ENCODE data around the gene MYOM3.

Gene MYOM3

GRCh38 chr1:24138476-24139221 lies 26.7 kb upstream of the MYOM3 start:
- DNase-seq = no peak

GRCh38 chr1:24136956-24137539 lies 25.1 kb upstream of the MYOM3 start:
- DNase-seq = no peak

- no peak for DNase-seq
Observed at GRCh38 chr1:24134376-24134775, 22.4 kb upstream of the MYOM3 start.

- DNase-seq = no peak
Observed at GRCh38 chr1:24133819-24134218, 21.9 kb upstream of the MYOM3 start.

- no peak for DNase-seq
Observed at GRCh38 chr1:24130385-24130784, 18.4 kb upstream of the MYOM3 start.

- no peak for DNase-seq
Observed at GRCh38 chr1:24127801-24128363, 15.9 kb upstream of the MYOM3 start.

- DNase-seq = no peak
Observed at GRCh38 chr1:24127134-24127800, 15.3 kb upstream of the MYOM3 start.

GRCh38 chr1:24126672-24127023 lies 14.7 kb upstream of the MYOM3 start:
- DNase-seq = no peak

- DNase-seq = no peak
Observed at GRCh38 chr1:24126018-24126671, 14.2 kb upstream of the MYOM3 start.

GRCh38 chr1:24125456-24125855 lies 13.5 kb upstream of the MYOM3 start:
- DNase-seq = no peak

- no peak for DNase-seq
Observed at GRCh38 chr1:24124980-24125379, 13.0 kb upstream of the MYOM3 start.

- no peak for DNase-seq
Observed at GRCh38 chr1:24123611-24124010, 11.7 kb upstream of the MYOM3 start.

- DNase-seq = no peak
Observed at GRCh38 chr1:24122776-24123175, 10.8 kb upstream of the MYOM3 start.

GRCh38 chr1:24121406-24121805 lies 9.5 kb upstream of the MYOM3 start:
- no peak for DNase-seq

GRCh38 chr1:24120965-24121364 lies 9.0 kb upstream of the MYOM3 start:
- DNase-seq = no peak

- DNase-seq = no peak
Observed at GRCh38 chr1:24119859-24120756, 8.2 kb upstream of the MYOM3 start.

GRCh38 chr1:24119489-24119858 lies 7.5 kb upstream of the MYOM3 start:
- no peak for DNase-seq

- DNase-seq = no peak
Observed at GRCh38 chr1:24118410-24119242, 6.7 kb upstream of the MYOM3 start.

- no peak for DNase-seq
Observed at GRCh38 chr1:24117722-24118409, 5.9 kb upstream of the MYOM3 start.

- DNase-seq = no peak
Observed at GRCh38 chr1:24117132-24117531, 5.2 kb upstream of the MYOM3 start.

- DNase-seq = no peak
Observed at GRCh38 chr1:24114753-24115152, 2.8 kb upstream of the MYOM3 start.

All from SHP77 (cell line).